Ovary (tissue), 9 donors: ENCODE results near the gene CERT1. TPM values are rescaled to one million over a fixed set of nuclear protein-coding genes. Genes with fewer than 3 reads are reported as not detected.

ENCODE experiments used
- DNase-seq, 5 donors: peaks; one replicate each; pipeline ENCODE4 v3.0.0-alpha.2; 2019 to 2020
- H3K27ac ChIP-seq, 2 donors: fragments of 200-600 bp; one replicate each; pipeline versions ENCODE4 v1.5.1 to v1.8.0; 2019 to 2022
- H3K27me3 ChIP-seq: fragments of 200-600 bp; one replicate; pipeline ENCODE4 v1.8.0; 2022
- H3K36me3 ChIP-seq: fragments of 200-600 bp; sonication (generic); one replicate; pipeline ENCODE4 v1.5.1; 2019
- H3K4me1 ChIP-seq: one replicate; pipeline ENCODE4 v1.8.1; 2013; ENCODE audit warnings: mild to moderate bottlenecking, moderate library complexity; ENCODE audit not compliant: insufficient read depth
- H3K4me3 ChIP-seq: fragments of 200-600 bp; sonication (generic); one replicate; pipeline ENCODE4 v1.5.1; 2017
- H3K9me3 ChIP-seq, 2 donors: fragments of 200-600 bp in 1 of 2; sonication (generic) in 1 of 2; one replicate each; pipeline versions ENCODE4 v1.5.1 to v1.8.1; 2013 to 2019; ENCODE audit warnings: mild to moderate bottlenecking in 1 of 2, moderate library complexity in 1 of 2
- EP300 ChIP-seq: sonication (generic); formaldehyde crosslinking; IDR thresholded peaks from one replicate; pipeline ENCODE4 v1.6.1; 2017; ENCODE audit warnings: antibody characterized with exemption
- POLR2A ChIP-seq: fragments of 450-650 bp; IDR thresholded peaks from one replicate; pipeline ENCODE4 v1.6.1; 2017; ENCODE audit warnings: antibody characterized with exemption, mild to moderate bottlenecking, moderate library complexity
- WGBS, 3 donors: extraction: QIAGEN DNeasy Blood & Tissue Kit in 1 of 3; methylation state at CpG; one replicate each; pipeline versions ENCODE4 v1.1.5 to v1.1.7; 2013 to 2017; 5-methylcytosine and 5-hydroxymethylcytosine counted together
- intact Hi-C, 4 donors: fragments of 100-400 bp; cut with DNase I; formaldehyde crosslinking; loops; one replicate each; pipeline versions ENCODE4 v1.11.0 to v1.15.1; 2022 to 2023
- polyA plus RNA-seq, 2 donors: library from polyadenylated mRNA; stranded (reverse); fragments of 200-250 nt in 1 of 2; fragments of 350-450 nt in 1 of 2; fragmentation: Illumina TruSeq in 1 of 2; extraction: RNeasy Lipid Tissue Mini Kit (QIAGEN cat#74804) in 1 of 2; gene quantifications; one replicate each; pipeline ENCODE4 v1.2.3, GENCODE V29; 2013 to 2014
- total RNA-seq, 7 donors: library from RNA; depleted of rRNA in 2 of 7; stranded (reverse); fragments of >200 nt in 2 of 7; fragmentation: NEBNext Ultra II Directional in 3 of 7; extraction: Animal tissue kit (Norgen Biotek cat#: 25700) in 3 of 7; gene quantifications; one replicate each; pipeline versions ENCODE4 v1.1.0 to v1.2.4, GENCODE V29; 2016 to 2023
- TF ChIP-seq, protein P1 (sequence below), 3 donors: fragments of 450-650 bp in 2 of 3; fragments of 200-600 bp in 1 of 3; IDR thresholded peaks; one replicate each; pipeline versions ENCODE4 v1.5.1 to v1.8.0; 2016 to 2022; ENCODE audit warnings: antibody characterized with exemption in 3 of 3, mild to moderate bottlenecking in 1 of 3
- donor health status: DM: no; HTN: no; CAD: no; lungs with moderate emphysema.
- donor health status: DM: no; HTN: no; CAD: no.
- donor health status: Bipolar disorder and iron deficiency.
- donor health status: DM: yes; HTN: yes; CAD: no.
- donor health status: DM: no; HTN: no; CAD: no.
- donor health status: DM: yes; HTN: yes; CAD: no.

The CERT1 gene
- total and polyA plus RNA-seq, 9 donors = 19.1 to 41.8 (median 35.2) TPM

DNA sequence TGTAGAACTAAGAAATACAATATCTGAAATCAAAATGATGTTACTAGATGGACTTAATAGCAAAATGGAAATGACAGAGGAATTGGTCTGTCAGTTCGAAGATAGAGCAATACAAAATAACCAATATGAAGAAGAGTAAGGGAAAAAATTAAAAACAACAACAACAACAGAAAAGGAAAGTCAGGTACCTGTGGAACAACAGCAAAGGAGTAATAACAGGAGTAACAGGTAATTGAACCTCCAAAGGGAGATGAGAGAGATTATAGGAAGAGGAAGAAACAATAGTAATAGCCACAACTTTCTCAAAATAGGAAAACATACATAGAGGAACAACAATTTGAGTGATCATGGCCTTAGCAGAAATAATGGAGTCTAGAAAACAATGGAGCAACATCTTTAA, 13.9 kb upstream of the CERT1 start:
- no peaks in the 10 kb centered on the region for H3K4me1 ChIP-seq
- H3K27ac ChIP-seq = no peak overlapping the region
- H3K27me3 ChIP-seq = no peaks in the 10 kb centered on the region
- no peak overlapping the region for H3K4me3 ChIP-seq
- H3K36me3 ChIP-seq = no peaks in the 10 kb centered on the region
- H3K9me3 ChIP-seq = no peaks in the 10 kb centered on the region
- no peak for DNase-seq
- 93 to 97% (median 94%) methylated on average over 1 of the region's 1 CpG for WGBS, 3 donors
- intact Hi-C loops = no loop called here
- TF ChIP-seq, protein P1, sequence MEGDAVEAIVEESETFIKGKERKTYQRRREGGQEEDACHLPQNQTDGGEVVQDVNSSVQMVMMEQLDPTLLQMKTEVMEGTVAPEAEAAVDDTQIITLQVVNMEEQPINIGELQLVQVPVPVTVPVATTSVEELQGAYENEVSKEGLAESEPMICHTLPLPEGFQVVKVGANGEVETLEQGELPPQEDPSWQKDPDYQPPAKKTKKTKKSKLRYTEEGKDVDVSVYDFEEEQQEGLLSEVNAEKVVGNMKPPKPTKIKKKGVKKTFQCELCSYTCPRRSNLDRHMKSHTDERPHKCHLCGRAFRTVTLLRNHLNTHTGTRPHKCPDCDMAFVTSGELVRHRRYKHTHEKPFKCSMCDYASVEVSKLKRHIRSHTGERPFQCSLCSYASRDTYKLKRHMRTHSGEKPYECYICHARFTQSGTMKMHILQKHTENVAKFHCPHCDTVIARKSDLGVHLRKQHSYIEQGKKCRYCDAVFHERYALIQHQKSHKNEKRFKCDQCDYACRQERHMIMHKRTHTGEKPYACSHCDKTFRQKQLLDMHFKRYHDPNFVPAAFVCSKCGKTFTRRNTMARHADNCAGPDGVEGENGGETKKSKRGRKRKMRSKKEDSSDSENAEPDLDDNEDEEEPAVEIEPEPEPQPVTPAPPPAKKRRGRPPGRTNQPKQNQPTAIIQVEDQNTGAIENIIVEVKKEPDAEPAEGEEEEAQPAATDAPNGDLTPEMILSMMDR (IDR thresholded peaks at IDR 0.05) = no peak
- TF ChIP-seq EP300 (no peak), POLR2A (no peak)

GRCh38 chr5:75524591-75524990, 13.2 kb upstream of the CERT1 start:
- Histone ChIP-seq H3K36me3 (no peaks in the 10 kb centered on the region), H3K4me1 (no peaks in the 10 kb centered on the region), H3K4me3 (no peak overlapping the region), H3K27me3 (no peaks in the 10 kb centered on the region), H3K9me3 (no peaks in the 10 kb centered on the region), H3K27ac (no peak overlapping the region)
- 66 to 91% (median 84%) methylated on average over 1 of the region's 1 CpG for WGBS, 3 donors
- TF ChIP-seq EP300 (no peak), POLR2A (no peak)
- TF ChIP-seq, protein P1 (IDR thresholded peaks at IDR 0.05) = no peak
- intact Hi-C loops = no loop called here
- DNase-seq = no peak

- intact Hi-C loops = no loop called here
- WGBS, 3 donors = 77 to 95% (median 93%) methylated on average over 3 of the region's 3 CpGs
Observed at GRCh38 chr5:75524071-75524470, 12.6 kb upstream of the CERT1 start.

GRCh38 chr5:75523275-75523674, 11.8 kb upstream of the CERT1 start:
- Histone ChIP-seq H3K27me3 (no peaks in the 10 kb centered on the region), H3K4me1 (no peaks in the 10 kb centered on the region), H3K9me3 (no peaks in the 10 kb centered on the region), H3K4me3 (no peak overlapping the region), H3K27ac (no peak overlapping the region), H3K36me3 (no peaks in the 10 kb centered on the region)
- no peak for TF ChIP-seq EP300
- TF ChIP-seq, protein P1 (IDR thresholded peaks at IDR 0.05) = no peak
- no peak for TF ChIP-seq POLR2A
- intact Hi-C loops = no loop called here
- no peak for DNase-seq
- 95 to 100% (median 100%) methylated on average over 1 of the region's 1 CpG for WGBS, 3 donors

More at GRCh38 chr5:75524071-75524470, 12.6 kb upstream of the CERT1 start:
- Histone ChIP-seq H3K9me3 (no peaks in the 10 kb centered on the region), H3K4me3 (no peak overlapping the region), H3K27ac (no peak overlapping the region), H3K4me1 (no peaks in the 10 kb centered on the region), H3K36me3 (no peaks in the 10 kb centered on the region), H3K27me3 (no peaks in the 10 kb centered on the region)
- no peak for DNase-seq
- TF ChIP-seq, protein P1 (IDR thresholded peaks at IDR 0.05) = no peak
- no peak for TF ChIP-seq EP300
- TF ChIP-seq POLR2A = no peak
